ENCODE data around the gene HLX.

HLX gene

GRCh38 chr1:220893701-220894024 lies 14.4 kb downstream of the HLX start:
- Histone ChIP-seq H3K9ac (ENCODE audit: low read length) (no peak overlapping the region), H3K9me3 (ENCODE audit: control insufficient read depth, low read length) (no peaks in the 10 kb centered on the region), H3K4me1 (ENCODE audit: control insufficient read depth, insufficient read depth, low read length) (peaks cover 12% of the 10 kb centered on the region), H3K4me3 (ENCODE audit: low read length) (no peak overlapping the region), H3K36me3 (ENCODE audit: control insufficient read depth, insufficient read depth, low read length) (no peaks in the 10 kb centered on the region), H3K27me3 (ENCODE audit: control insufficient read depth, insufficient read depth, low read length) (peaks cover 80% of the 10 kb centered on the region)

GRCh38 chr1:220894025-220894923 lies 15.0 kb downstream of the HLX start:
- peaks cover 74% of the 10 kb centered on the region for H3K27me3 ChIP-seq (ENCODE audit: control insufficient read depth, insufficient read depth, low read length)
- no peak overlapping the region for H3K9ac ChIP-seq (ENCODE audit: low read length)
- H3K4me1 ChIP-seq (ENCODE audit: control insufficient read depth, insufficient read depth, low read length): peaks cover 12% of the 10 kb centered on the region
- H3K9me3 ChIP-seq (ENCODE audit: control insufficient read depth, low read length): no peaks in the 10 kb centered on the region
- H3K36me3 ChIP-seq (ENCODE audit: control insufficient read depth, insufficient read depth, low read length): no peaks in the 10 kb centered on the region
- H3K4me3 ChIP-seq (ENCODE audit: low read length): peak overlapping the region; percentile 33

- peaks cover 67% of the 10 kb centered on the region for H3K27me3 ChIP-seq (ENCODE audit: control insufficient read depth, insufficient read depth, low read length)
- no peak overlapping the region for H3K4me3 ChIP-seq (ENCODE audit: low read length)
- H3K9me3 ChIP-seq (ENCODE audit: control insufficient read depth, low read length): no peaks in the 10 kb centered on the region
Observed at GRCh38 chr1:220894924-220895256, 15.6 kb downstream of the HLX start.

GRCh38 chr1:220895412-220895946 lies 16.2 kb downstream of the HLX start:
- Histone ChIP-seq H3K36me3 (ENCODE audit: control insufficient read depth, insufficient read depth, low read length) (no peaks in the 10 kb centered on the region), H3K4me1 (ENCODE audit: control insufficient read depth, insufficient read depth, low read length) (peaks cover 12% of the 10 kb centered on the region), H3K4me3 (ENCODE audit: low read length) (no peak overlapping the region), H3K9me3 (ENCODE audit: control insufficient read depth, low read length) (no peaks in the 10 kb centered on the region), H3K27me3 (ENCODE audit: control insufficient read depth, insufficient read depth, low read length) (peaks cover 63% of the 10 kb centered on the region), H3K9ac (ENCODE audit: low read length) (no peak overlapping the region)

More at GRCh38 chr1:220894924-220895256, 15.6 kb downstream of the HLX start:
- H3K36me3 ChIP-seq (ENCODE audit: control insufficient read depth, insufficient read depth, low read length): no peaks in the 10 kb centered on the region
- peaks cover 12% of the 10 kb centered on the region for H3K4me1 ChIP-seq (ENCODE audit: control insufficient read depth, insufficient read depth, low read length)
- no peak overlapping the region for H3K9ac ChIP-seq (ENCODE audit: low read length)

- Histone ChIP-seq H3K4me3 (ENCODE audit: low read length) (no peak overlapping the region), H3K9ac (ENCODE audit: low read length) (no peak overlapping the region), H3K9me3 (ENCODE audit: control insufficient read depth, low read length) (no peaks in the 10 kb centered on the region), H3K4me1 (ENCODE audit: control insufficient read depth, insufficient read depth, low read length) (peaks cover 12% of the 10 kb centered on the region), H3K36me3 (ENCODE audit: control insufficient read depth, insufficient read depth, low read length) (no peaks in the 10 kb centered on the region), H3K27me3 (ENCODE audit: control insufficient read depth, insufficient read depth, low read length) (peaks cover 56% of the 10 kb centered on the region)
Observed at GRCh38 chr1:220896092-220896491, 16.8 kb downstream of the HLX start.

GRCh38 chr1:220900842-220901241 lies 21.6 kb downstream of the HLX start:
- H3K9ac ChIP-seq (ENCODE audit: low read length): no peak overlapping the region

GRCh38 chr1:220901881-220902280 lies 22.6 kb downstream of the HLX start:
- H3K9me3 ChIP-seq (ENCODE audit: control insufficient read depth, low read length): no peaks in the 10 kb centered on the region
- H3K4me1 ChIP-seq (ENCODE audit: control insufficient read depth, insufficient read depth, low read length): no peaks in the 10 kb centered on the region
- peaks cover 7% of the 10 kb centered on the region for H3K27me3 ChIP-seq (ENCODE audit: control insufficient read depth, insufficient read depth, low read length)
- no peak overlapping the region for H3K4me3 ChIP-seq (ENCODE audit: low read length)
- H3K9ac ChIP-seq (ENCODE audit: low read length): no peak overlapping the region
- no peaks in the 10 kb centered on the region for H3K36me3 ChIP-seq (ENCODE audit: control insufficient read depth, insufficient read depth, low read length)

More at GRCh38 chr1:220900842-220901241, 21.6 kb downstream of the HLX start:
- no peak overlapping the region for H3K4me3 ChIP-seq (ENCODE audit: low read length)
- H3K9me3 ChIP-seq (ENCODE audit: control insufficient read depth, low read length): no peaks in the 10 kb centered on the region
- peaks cover 16% of the 10 kb centered on the region for H3K27me3 ChIP-seq (ENCODE audit: control insufficient read depth, insufficient read depth, low read length)
- no peaks in the 10 kb centered on the region for H3K36me3 ChIP-seq (ENCODE audit: control insufficient read depth, insufficient read depth, low read length)
- H3K4me1 ChIP-seq (ENCODE audit: control insufficient read depth, insufficient read depth, low read length): no peaks in the 10 kb centered on the region

- no peak overlapping the region for H3K4me3 ChIP-seq (ENCODE audit: low read length)
- H3K36me3 ChIP-seq (ENCODE audit: control insufficient read depth, insufficient read depth, low read length): no peaks in the 10 kb centered on the region
- H3K4me1 ChIP-seq (ENCODE audit: control insufficient read depth, insufficient read depth, low read length): no peaks in the 10 kb centered on the region
- peaks cover 7% of the 10 kb centered on the region for H3K27me3 ChIP-seq (ENCODE audit: control insufficient read depth, insufficient read depth, low read length)
- H3K9ac ChIP-seq (ENCODE audit: low read length): no peak overlapping the region
- H3K9me3 ChIP-seq (ENCODE audit: control insufficient read depth, low read length): no peaks in the 10 kb centered on the region
Observed at GRCh38 chr1:220902916-220903315, 23.7 kb downstream of the HLX start.

- Histone ChIP-seq H3K9ac (ENCODE audit: low read length) (no peak overlapping the region), H3K4me3 (ENCODE audit: low read length) (no peak overlapping the region), H3K36me3 (ENCODE audit: control insufficient read depth, insufficient read depth, low read length) (no peaks in the 10 kb centered on the region), H3K4me1 (ENCODE audit: control insufficient read depth, insufficient read depth, low read length) (no peaks in the 10 kb centered on the region), H3K9me3 (ENCODE audit: control insufficient read depth, low read length) (no peaks in the 10 kb centered on the region), H3K27me3 (ENCODE audit: control insufficient read depth, insufficient read depth, low read length) (peaks cover 7% of the 10 kb centered on the region)
Observed at GRCh38 chr1:220904876-220905275, 25.6 kb downstream of the HLX start.

GRCh38 chr1:220905650-220906560 lies 26.7 kb downstream of the HLX start:
- no peaks in the 10 kb centered on the region for H3K4me1 ChIP-seq (ENCODE audit: control insufficient read depth, insufficient read depth, low read length)
- no peak overlapping the region for H3K4me3 ChIP-seq (ENCODE audit: low read length)
- H3K9me3 ChIP-seq (ENCODE audit: control insufficient read depth, low read length): no peaks in the 10 kb centered on the region
- H3K9ac ChIP-seq (ENCODE audit: low read length): no peak overlapping the region
- H3K27me3 ChIP-seq (ENCODE audit: control insufficient read depth, insufficient read depth, low read length): peaks cover 7% of the 10 kb centered on the region
- no peaks in the 10 kb centered on the region for H3K36me3 ChIP-seq (ENCODE audit: control insufficient read depth, insufficient read depth, low read length)

GRCh38 chr1:220906561-220907334 lies 27.5 kb downstream of the HLX start:
- H3K27me3 ChIP-seq (ENCODE audit: control insufficient read depth, insufficient read depth, low read length): peaks cover 7% of the 10 kb centered on the region
- no peaks in the 10 kb centered on the region for H3K36me3 ChIP-seq (ENCODE audit: control insufficient read depth, insufficient read depth, low read length)
- no peaks in the 10 kb centered on the region for H3K4me1 ChIP-seq (ENCODE audit: control insufficient read depth, insufficient read depth, low read length)
- H3K9ac ChIP-seq (ENCODE audit: low read length): no peak overlapping the region
- H3K4me3 ChIP-seq (ENCODE audit: low read length): no peak overlapping the region
- H3K9me3 ChIP-seq (ENCODE audit: control insufficient read depth, low read length): no peaks in the 10 kb centered on the region
